ENCODE data around the gene RSU1.

GRCh38 chr10:16673443-16673842, 143.8 kb downstream of the RSU1 start:
- TF ChIP-seq POLR2A (IDR thresholded peaks at IDR 0.05), result no peak
- TF ChIP-seq, protein P1, sequence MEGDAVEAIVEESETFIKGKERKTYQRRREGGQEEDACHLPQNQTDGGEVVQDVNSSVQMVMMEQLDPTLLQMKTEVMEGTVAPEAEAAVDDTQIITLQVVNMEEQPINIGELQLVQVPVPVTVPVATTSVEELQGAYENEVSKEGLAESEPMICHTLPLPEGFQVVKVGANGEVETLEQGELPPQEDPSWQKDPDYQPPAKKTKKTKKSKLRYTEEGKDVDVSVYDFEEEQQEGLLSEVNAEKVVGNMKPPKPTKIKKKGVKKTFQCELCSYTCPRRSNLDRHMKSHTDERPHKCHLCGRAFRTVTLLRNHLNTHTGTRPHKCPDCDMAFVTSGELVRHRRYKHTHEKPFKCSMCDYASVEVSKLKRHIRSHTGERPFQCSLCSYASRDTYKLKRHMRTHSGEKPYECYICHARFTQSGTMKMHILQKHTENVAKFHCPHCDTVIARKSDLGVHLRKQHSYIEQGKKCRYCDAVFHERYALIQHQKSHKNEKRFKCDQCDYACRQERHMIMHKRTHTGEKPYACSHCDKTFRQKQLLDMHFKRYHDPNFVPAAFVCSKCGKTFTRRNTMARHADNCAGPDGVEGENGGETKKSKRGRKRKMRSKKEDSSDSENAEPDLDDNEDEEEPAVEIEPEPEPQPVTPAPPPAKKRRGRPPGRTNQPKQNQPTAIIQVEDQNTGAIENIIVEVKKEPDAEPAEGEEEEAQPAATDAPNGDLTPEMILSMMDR (IDR thresholded peaks at IDR 0.05), result no peak

Data from suprapubic skin (tissue), 3 donors.